HCT116 (cell line): ENCODE measurements around the gene NDUFV3. TPM values are rescaled to one million over a fixed set of nuclear protein-coding genes. Genes with fewer than 3 reads are reported as not detected.

ENCODE experiments used
- ATAC-seq: fragments of 200-7000 bp; cut with Tn5 transposase; 2 replicates; pipeline ENCODE4 v1.9.1; 2020; ENCODE audit warnings: mild to moderate bottlenecking, moderate library complexity
- BruUV-seq: library from RNA; stranded (reverse); fragments of 400-500 nt; replicated peaks from 2 replicates; lab custom pipeline; 2021; lab: Mats Ljungman, UMichigan
- CTCF ChIA-PET: fragments of 300-600 bp; sonication (Branson Sonifier 250); formaldehyde crosslinking; loops from one replicate; lab custom pipeline; 2021; ENCODE audit warnings: antibody characterized with exemption; lab: Charles Lee
- POLR2A ChIA-PET: fragments of 300-600, 350-600 bp; sonication (Branson Sonifier 250); formaldehyde crosslinking; loops from one replicate; lab custom pipeline; 2021; ENCODE audit warnings: antibody characterized with exemption; lab: Charles Lee
- RAD21 ChIA-PET, 2 experiments: fragments of 300-600 bp; sonication (Branson Sonifier 250); formaldehyde crosslinking; loops; one replicate each; lab custom pipeline; 2023; ENCODE audit warnings: low total read pairs in 2 of 2; ENCODE audit not compliant: uncharacterized antibody in 2 of 2, unreplicated experiment in 2 of 2, low non-redundant PET in 1 of 2; lab: Charles Lee
- DNase-seq: peaks from one replicate; pipeline ENCODE4 v3.0.0-alpha.2; 2010; ENCODE audit warnings: low read depth, low spot score
- H2AFZ ChIP-seq: fragments of 200-600 bp; shearing (Covaris generic), sonication (generic); 2 replicates; pipeline ENCODE4 v1.6.1; 2017; ENCODE audit warnings: low read depth, mixed run types, mixed read lengths, antibody characterized with exemption, low read length; ENCODE audit not compliant: poor library complexity, severe bottlenecking
- H3K27ac ChIP-seq: 2 replicates; pipeline ENCODE4 v1.5.1; 2012; ENCODE audit warnings: low read depth, low read length
- H3K27me3 ChIP-seq: fragments of 200-600 bp; sonication (generic); 2 replicates; pipeline ENCODE4 v1.6.1; 2016; ENCODE audit warnings: mixed run types, low read length, mixed read lengths; ENCODE audit not compliant: insufficient read depth
- H3K36me3 ChIP-seq, 2 experiments: fragments of 200-500 bp in 1 of 2; fragments of 200-600 bp in 1 of 2; sonication (Bioruptor generic) in 1 of 2; sonication (generic) in 1 of 2; 2 replicates each; pipeline versions ENCODE4 v1.5.1 to v1.6.1; 2014 to 2016; ENCODE audit warnings: low read length in 2 of 2, inconsistent platforms in 1 of 2, mixed read lengths in 1 of 2, mixed run types in 1 of 2; ENCODE audit not compliant: insufficient read depth in 2 of 2, control insufficient read depth in 1 of 2
- H3K4me1 ChIP-seq, 2 experiments: fragments of 200-600 bp in 1 of 2; sonication (generic) in 1 of 2; 2 replicates each; pipeline versions ENCODE4 v1.5.1 to v1.6.1; 2012 to 2017; ENCODE audit warnings: low read length in 2 of 2, inconsistent platforms in 1 of 2, mild to moderate bottlenecking in 1 of 2, mixed read lengths in 1 of 2, mixed run types in 1 of 2, moderate library complexity in 1 of 2; ENCODE audit not compliant: insufficient read depth in 2 of 2, control insufficient read depth in 1 of 2
- H3K4me2 ChIP-seq: fragments of 200-600 bp; sonication (generic); 2 replicates; pipeline ENCODE4 v1.6.1; 2017; ENCODE audit warnings: mixed run types, low read length, mixed read lengths
- H3K4me3 ChIP-seq, 2 experiments: fragments of 200-600 bp in 1 of 2; sonication (generic) in 1 of 2; replicated peaks in 1 of 2; 2 replicates each; pipeline ENCODE4 v1.5.1; 2011 to 2016; ENCODE audit warnings: low read length in 2 of 2, control low read depth in 1 of 2, low read depth in 1 of 2, mild to moderate bottlenecking in 1 of 2, mixed read lengths in 1 of 2, mixed run types in 1 of 2
- H3K79me2 ChIP-seq: fragments of 200-600 bp; sonication (generic); 2 replicates; pipeline ENCODE4 v1.6.1; 2017; ENCODE audit warnings: mild to moderate bottlenecking, mixed run types, low read length, moderate library complexity, mixed read lengths; ENCODE audit not compliant: insufficient read depth
- H3K9ac ChIP-seq: fragments of 200-600 bp; sonication (generic); 2 replicates; pipeline ENCODE4 v1.6.1; 2016; ENCODE audit warnings: low read length, mixed read lengths
- H3K9me2 ChIP-seq: fragments of 200-600 bp; sonication (generic), shearing (Covaris generic); 2 replicates; pipeline ENCODE4 v1.6.1; 2017; ENCODE audit warnings: mixed run types, mild to moderate bottlenecking, moderate library complexity; ENCODE audit not compliant: insufficient read depth
- H3K9me3 ChIP-seq, 2 experiments: fragments of 200-500 bp in 1 of 2; fragments of 200-600 bp in 1 of 2; sonication (Bioruptor generic) in 1 of 2; sonication (generic) in 1 of 2; 2 replicates each; pipeline ENCODE4 v1.6.1; 2014 to 2017; ENCODE audit warnings: low read length in 2 of 2, mixed read lengths in 2 of 2, inconsistent platforms in 1 of 2, low read depth in 1 of 2, mild to moderate bottlenecking in 1 of 2, mixed run types in 1 of 2, moderate library complexity in 1 of 2; ENCODE audit not compliant: control insufficient read depth in 1 of 2, insufficient read depth in 1 of 2
- H4K20me1 ChIP-seq: fragments of 200-600 bp; sonication (generic), shearing (Covaris generic); 2 replicates; pipeline ENCODE4 v1.6.1; 2017; ENCODE audit warnings: mixed run types, mild to moderate bottlenecking, moderate library complexity; ENCODE audit not compliant: insufficient read depth
- CBX3 ChIP-seq: IDR thresholded peaks from 2 replicates; pipeline ENCODE4 v1.6.1; 2012; ENCODE audit warnings: low read depth
- EGR1 ChIP-seq: IDR thresholded peaks from 2 replicates; pipeline ENCODE4 v1.6.1; 2012; ENCODE audit warnings: low read depth
- EZH2phosphoT487 ChIP-seq: fragments of 200-600 bp; IDR thresholded peaks from 2 replicates; pipeline ENCODE4 v1.6.1; 2018; ENCODE audit warnings: antibody characterized with exemption, borderline replicate concordance
- FOSL1 ChIP-seq: IDR thresholded peaks from 2 replicates; pipeline ENCODE4 v1.6.1; 2012; ENCODE audit warnings: low read depth
- JUND ChIP-seq: IDR thresholded peaks from 2 replicates; pipeline ENCODE4 v1.6.1; 2012
- MAX ChIP-seq: IDR thresholded peaks from 2 replicates; pipeline ENCODE4 v1.6.1; 2012
- POLR2AphosphoS5 ChIP-seq: IDR thresholded peaks from 2 replicates; pipeline ENCODE4 v1.6.1; 2011; ENCODE audit warnings: mild to moderate bottlenecking, low read depth, low read length, moderate library complexity
- RAD21 ChIP-seq: IDR thresholded peaks from 2 replicates; pipeline ENCODE4 v1.6.1; 2012; ENCODE audit warnings: low read depth, mild to moderate bottlenecking
- REST ChIP-seq: IDR thresholded peaks from 2 replicates; pipeline ENCODE4 v1.6.1; 2012; ENCODE audit warnings: low read depth
- SRF ChIP-seq: IDR thresholded peaks from 2 replicates; pipeline ENCODE4 v1.6.1; 2012; ENCODE audit warnings: low read depth
- TCF7L2 ChIP-seq: IDR thresholded peaks from 2 replicates; pipeline ENCODE4 v1.7.0; 2011; ENCODE audit warnings: borderline replicate concordance, inconsistent platforms; ENCODE audit not compliant: insufficient read depth, insufficient read length; ENCODE audit errors: extremely low read depth
- YY1 ChIP-seq: IDR thresholded peaks from 2 replicates; pipeline ENCODE4 v1.6.1; 2011; ENCODE audit warnings: low read length, low read depth, moderate library complexity, mild to moderate bottlenecking; ENCODE audit not compliant: insufficient replicate concordance; ENCODE audit errors: extremely low read depth
- ZNF274 ChIP-seq: fragments of 200-500 bp; sonication (Bioruptor generic); IDR thresholded peaks from 2 replicates; pipeline ENCODE4 v1.6.1; 2014; ENCODE audit warnings: mild to moderate bottlenecking, low read depth, low read length, inconsistent platforms
- intact Hi-C: fragments of 100-400 bp; cut with micrococcal nuclease; formaldehyde crosslinking; loops from 2 replicates; pipeline ENCODE4 v1.10.0; 2022
- total RNA-seq: library from RNA; stranded (reverse); gene quantifications from one replicate; pipeline ENCODE4 v1.2.1, GENCODE V29; 2021; ENCODE audit not compliant: unreplicated experiment
- TF ChIP-seq, protein P1 (sequence below), 3 experiments: fragments of 200-600 bp in 1 of 3; sonication (generic) in 1 of 3; IDR thresholded peaks in 2 of 3; conservative IDR thresholded peaks in 1 of 3; 2 replicates each; pipeline ENCODE4 v1.5.1; 2012 to 2017; ENCODE audit warnings: low read depth in 2 of 3, low read length in 2 of 3, antibody characterized with exemption in 1 of 3, borderline replicate concordance in 1 of 3, control low read depth in 1 of 3, mild to moderate bottlenecking in 1 of 3, mixed read lengths in 1 of 3, mixed run types in 1 of 3, moderate library complexity in 1 of 3; ENCODE audit not compliant: insufficient read depth in 1 of 3

The NDUFV3 gene
- total RNA-seq, 1 experiment from 2014 or later = 35.2 TPM

- Histone ChIP-seq H3K4me2 (no peak overlapping the region), H3K9ac (no peak overlapping the region), H2AFZ (no peak overlapping the region), H3K9me2 (no peaks in the 10 kb centered on the region)
- CTCF ChIA-PET = no interaction called here
- no peak for TF ChIP-seq CBX3
- TF ChIP-seq, all 23 proteins: peak for 0
- intact Hi-C loops = no loop called here
- Histone ChIP-seq H3K27ac (no peak overlapping the region), H3K27me3 (no peaks in the 10 kb centered on the region), H3K4me3 (no peak overlapping the region), H3K36me3 (peaks cover 28 to 71% of the 10 kb centered on the region in 2 experiments), H3K9me3 (no peaks in the 10 kb centered on the region), H3K79me2 (peaks cover 95% of the 10 kb centered on the region), H4K20me1 (peaks cover 17% of the 10 kb centered on the region; the same call in 1 of the 2 replicates), H3K4me1 (no peaks in the 10 kb centered on the region)
- BruUV-seq = no TSS peak
- RAD21 ChIA-PET = no interaction called here
- DNase-seq (no peak), ATAC-seq (no peak)
- POLR2A ChIA-PET = no interaction called here
These were observed 45.9 kb upstream of the NDUFV3 start for GRCh38 chr21:42847051-42847707.

GRCh38 chr21:42847726-42848125, 45.4 kb upstream of the NDUFV3 start:
- no peak overlapping the region for H3K4me3 ChIP-seq
- H3K27me3 ChIP-seq = no peaks in the 10 kb centered on the region
- intact Hi-C loops = no loop called here
- H3K9me2 ChIP-seq = no peaks in the 10 kb centered on the region
- H4K20me1 ChIP-seq = peaks cover 17% of the 10 kb centered on the region; the same call in 1 of the 2 replicates
- ChIA-PET RAD21 (no interaction called here), CTCF (no interaction called here), POLR2A (no interaction called here)
- no peak overlapping the region for H3K9ac ChIP-seq
- H3K79me2 ChIP-seq = peaks cover 95% of the 10 kb centered on the region
- H3K36me3 ChIP-seq = peaks cover 27 to 66% of the 10 kb centered on the region in 2 experiments
- H3K4me1 ChIP-seq = no peaks in the 10 kb centered on the region
- no peak overlapping the region for H3K27ac ChIP-seq
- DNase-seq = no peak
- H2AFZ ChIP-seq = no peak overlapping the region
- ATAC-seq = no peak
- no peak overlapping the region for H3K4me2 ChIP-seq
- BruUV-seq = no TSS peak
- TF ChIP-seq YY1 (no peak), EZH2phosphoT487 (no peak), JUND (no peak), REST (no peak), RAD21 (no peak), POLR2AphosphoS5 (no peak), MAX (no peak), SRF (no peak), EGR1 (no peak), FOSL1 (no peak), CBX3 (no peak), TCF7L2 (no peak), ZNF274 (no peak)
- TF ChIP-seq, protein P1, sequence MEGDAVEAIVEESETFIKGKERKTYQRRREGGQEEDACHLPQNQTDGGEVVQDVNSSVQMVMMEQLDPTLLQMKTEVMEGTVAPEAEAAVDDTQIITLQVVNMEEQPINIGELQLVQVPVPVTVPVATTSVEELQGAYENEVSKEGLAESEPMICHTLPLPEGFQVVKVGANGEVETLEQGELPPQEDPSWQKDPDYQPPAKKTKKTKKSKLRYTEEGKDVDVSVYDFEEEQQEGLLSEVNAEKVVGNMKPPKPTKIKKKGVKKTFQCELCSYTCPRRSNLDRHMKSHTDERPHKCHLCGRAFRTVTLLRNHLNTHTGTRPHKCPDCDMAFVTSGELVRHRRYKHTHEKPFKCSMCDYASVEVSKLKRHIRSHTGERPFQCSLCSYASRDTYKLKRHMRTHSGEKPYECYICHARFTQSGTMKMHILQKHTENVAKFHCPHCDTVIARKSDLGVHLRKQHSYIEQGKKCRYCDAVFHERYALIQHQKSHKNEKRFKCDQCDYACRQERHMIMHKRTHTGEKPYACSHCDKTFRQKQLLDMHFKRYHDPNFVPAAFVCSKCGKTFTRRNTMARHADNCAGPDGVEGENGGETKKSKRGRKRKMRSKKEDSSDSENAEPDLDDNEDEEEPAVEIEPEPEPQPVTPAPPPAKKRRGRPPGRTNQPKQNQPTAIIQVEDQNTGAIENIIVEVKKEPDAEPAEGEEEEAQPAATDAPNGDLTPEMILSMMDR (IDR thresholded peaks at IDR 0.05 in 2 of 3, conservative IDR thresholded peaks at IDR 0.05 in 1 of 3; ENCODE audit: borderline replicate concordance in 1 of 3, insufficient read depth in 1 of 3, low read depth in 2 of 3, low read length in 2 of 3) = no peak
- H3K9me3 ChIP-seq = no peaks in the 10 kb centered on the region
